Smooth muscle cell of the coronary artery (primary cell): ENCODE data around the gene TTC22. TPM values are rescaled to one million over a fixed set of nuclear protein-coding genes. Genes with fewer than 3 reads are reported as not detected.

Experiments
- total RNA-seq: library from RNA; depleted of rRNA; stranded (reverse); fragments of >200 nt; gene quantifications from 2 replicates; pipeline ENCODE4 v1.2.3, GENCODE V29; 2014; ENCODE audit warnings: low replicate concordance

TTC22 gene
- total RNA-seq = not detected in 2 replicates

DNA sequence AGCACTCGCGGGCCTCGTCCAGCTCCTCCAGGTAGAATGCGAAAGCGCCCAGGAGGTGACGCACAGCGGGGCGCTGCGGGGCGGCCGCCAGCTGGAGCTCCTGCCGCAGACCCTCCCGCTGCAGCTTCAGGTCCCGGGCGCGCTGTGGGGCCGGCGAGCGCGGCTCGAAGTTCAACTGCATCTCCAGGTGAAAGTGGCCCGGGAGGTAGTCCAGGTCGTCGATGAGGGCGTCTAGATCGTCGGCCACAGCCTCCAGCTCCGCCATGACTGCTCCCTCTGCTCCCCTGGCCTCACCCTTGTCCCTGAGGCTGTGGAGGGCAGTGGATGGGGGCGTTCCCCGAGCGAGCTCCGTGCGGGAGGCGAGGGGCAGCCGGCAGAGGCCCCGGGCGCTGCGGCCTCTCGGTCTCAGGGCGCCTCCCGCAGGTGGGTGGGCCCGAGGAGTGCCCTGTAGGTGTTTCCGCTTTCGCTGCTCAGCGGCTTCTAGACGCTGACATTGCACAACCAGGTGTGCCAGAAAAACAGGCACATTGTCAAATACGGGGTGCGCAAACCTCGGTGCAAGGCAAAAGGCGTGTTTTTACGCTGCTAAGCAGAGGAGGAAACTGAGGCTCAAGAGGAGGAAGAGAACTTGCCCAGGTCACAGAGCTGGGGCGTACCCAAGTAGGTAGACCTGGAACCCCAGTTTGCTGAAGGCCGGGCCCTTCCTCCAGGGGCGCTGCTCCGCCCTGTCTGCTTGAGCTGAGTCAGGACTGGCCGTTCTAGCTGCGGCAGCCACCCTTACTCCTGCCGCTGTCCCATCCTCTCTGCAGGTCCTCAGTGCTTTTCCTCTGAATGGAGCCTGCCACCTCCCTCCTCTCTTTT, at the start of gene TTC22:
Gene TTC22, minus strand, starts transcription at position 425 of the 861 bp plus-strand sequence. Its CDS starts 160 bp downstream, at position 265.

DNA sequence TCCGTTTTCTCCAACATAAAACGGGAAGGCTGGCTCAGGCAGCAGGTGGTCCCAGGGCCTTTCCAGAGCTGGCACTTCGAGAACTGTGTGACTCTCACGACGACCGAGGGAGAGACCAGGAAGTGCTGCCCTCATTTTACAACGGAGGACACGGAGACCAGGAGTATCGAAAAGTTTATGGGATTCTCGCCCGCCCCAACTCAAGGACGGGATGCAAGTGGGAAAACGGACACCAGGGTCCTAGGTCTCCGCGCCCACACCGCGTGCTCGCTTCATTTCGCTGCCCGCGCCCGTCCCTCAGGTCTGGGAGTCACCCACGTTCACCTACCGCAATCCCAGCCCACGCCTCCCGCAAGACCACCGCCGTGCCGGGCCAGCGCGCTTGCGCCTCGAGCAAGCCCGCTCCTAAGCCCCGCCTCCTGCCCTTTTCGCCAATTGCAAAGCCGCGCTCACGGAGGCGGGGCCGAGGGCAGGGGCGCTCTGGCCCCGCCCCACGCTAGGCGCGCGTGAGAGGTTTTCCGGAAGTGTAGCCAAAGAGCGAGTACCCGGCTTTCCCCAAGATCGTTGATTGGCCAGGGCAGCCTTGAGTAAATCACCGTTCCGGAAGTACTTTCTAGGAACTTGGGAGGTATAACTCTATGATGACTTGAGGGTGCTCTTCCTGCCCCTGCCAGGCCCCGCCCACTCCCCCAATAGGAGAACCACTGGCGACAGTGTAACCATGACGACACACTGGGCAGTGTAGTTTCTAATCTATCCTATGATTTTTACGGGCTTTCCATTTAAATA, 36.8 kb downstream of the TTC22 start, which contains the start of gene PARS2:
Gene PARS2, minus strand, starts transcription at position 391 of the 789 bp plus-strand sequence. CDS start 5,362 bp downstream, outside the sequence.

Other genes starting within 250 kb of the TTC22 start
- gene FAM151A, start 177.8 kb downstream of the TTC22 start, total RNA-seq = not detected in 2 replicates
- 0.15 and 0.59 TPM in 2 replicates for gene MROH7, start 159.5 kb downstream of the TTC22 start, total RNA-seq
- 13.0 and 13.5 TPM in 2 replicates for gene TTC4, start 85.5 kb downstream of the TTC22 start, total RNA-seq
- 3.3 and 4.5 TPM in 2 replicates for gene PARS2, start 36.8 kb downstream of the TTC22 start, total RNA-seq
- gene DHCR24, start 85.9 kb upstream of the TTC22 start, total RNA-seq = 57.9 and 80.2 TPM in 2 replicates
- gene TMEM61, start 179.3 kb upstream of the TTC22 start, total RNA-seq = not detected in 2 replicates
- gene BSND, start 197.6 kb upstream of the TTC22 start, total RNA-seq = not detected in 2 replicates
- gene PCSK9, start 238.2 kb upstream of the TTC22 start, total RNA-seq = 0.23 and 0.90 TPM in 2 replicates